Measurements from ENCODE around the gene BCO2.
"Not testable (repeated sequence)": the region's sequence is repeated elsewhere in the genome, so short reads cannot be mapped to it uniquely, and the experiment has no call there.

Gene BCO2

GRCh38 chr11:112172362-112172994 lies 2.8 kb upstream of the BCO2 start:
- DNase-seq = no peak

GRCh38 chr11:112173152-112173551 lies 2.2 kb upstream of the BCO2 start:
- DNase-seq = no peak

- DNase-seq = no peak
Observed at GRCh38 chr11:112175599-112175952, 264 bp downstream of the BCO2 start.

GRCh38 chr11:112176077-112176476 lies 765 bp downstream of the BCO2 start:
- no peak for DNase-seq

GRCh38 chr11:112177589-112177988 lies 2.3 kb downstream of the BCO2 start:
- DNase-seq = peak; percentile 73

- no peak for DNase-seq
Observed at GRCh38 chr11:112178428-112178827, 3.1 kb downstream of the BCO2 start.

GRCh38 chr11:112178936-112179335 lies 3.6 kb downstream of the BCO2 start:
- DNase-seq = no peak

GRCh38 chr11:112179601-112180000 lies 4.3 kb downstream of the BCO2 start:
- DNase-seq = no peak

- DNase-seq = no peak
Observed at GRCh38 chr11:112182867-112183266, 7.6 kb downstream of the BCO2 start.

- DNase-seq = peak; percentile 96
Observed at GRCh38 chr11:112185883-112186282, 10.6 kb downstream of the BCO2 start.

GRCh38 chr11:112186304-112186703 lies 11.0 kb downstream of the BCO2 start:
- DNase-seq = no peak

GRCh38 chr11:112195113-112195512 lies 19.8 kb downstream of the BCO2 start:
- not testable (repeated sequence) for DNase-seq

GRCh38 chr11:112195951-112196351 lies 20.6 kb downstream of the BCO2 start:
- DNase-seq = no peak

GRCh38 chr11:112196519-112197087 lies 21.3 kb downstream of the BCO2 start:
- DNase-seq = no peak

- DNase-seq = not testable (repeated sequence)
Observed at GRCh38 chr11:112199101-112199500, 23.8 kb downstream of the BCO2 start.

GRCh38 chr11:112200252-112200651 lies 24.9 kb downstream of the BCO2 start:
- no peak for DNase-seq

GRCh38 chr11:112206071-112206470 lies 30.8 kb downstream of the BCO2 start:
- DNase-seq = no peak

- DNase-seq = no peak
Observed at GRCh38 chr11:112210890-112211289, 35.6 kb downstream of the BCO2 start.

GRCh38 chr11:112211536-112211935 lies 36.2 kb downstream of the BCO2 start:
- DNase-seq = no peak

GRCh38 chr11:112212290-112212689 lies 37.0 kb downstream of the BCO2 start:
- no peak for DNase-seq

- DNase-seq = no peak
Observed at GRCh38 chr11:112212710-112213109, 37.4 kb downstream of the BCO2 start.

GRCh38 chr11:112213753-112214152 lies 38.4 kb downstream of the BCO2 start:
- no peak for DNase-seq

- no peak for DNase-seq
Observed at GRCh38 chr11:112215621-112216020, 40.3 kb downstream of the BCO2 start.

- no peak for DNase-seq
Observed at GRCh38 chr11:112216561-112217105, 41.3 kb downstream of the BCO2 start.
